Common myeloid progenitor, CD34-positive (primary cell): ENCODE measurements around the gene NRIP2.

Experiments
- CTCF ChIA-PET: fragments of 350-600 bp; sonication (Branson Sonifier 250); formaldehyde crosslinking; loops from one replicate; lab custom pipeline; 2021; ENCODE audit warnings: antibody characterized with exemption; lab: Charles Lee
- POLR2A ChIA-PET: fragments of 350-600 bp; sonication (Branson Sonifier 250); formaldehyde crosslinking; loops from one replicate; lab custom pipeline; 2021; ENCODE audit warnings: antibody characterized with exemption; lab: Charles Lee
- DNase-seq, 3 donors: peaks; one replicate each; pipeline versions ENCODE4 v3.0.0 to v3.0.0-alpha.2; 2013
- H3K27ac ChIP-seq, 2 experiments: 1 replicate in 1 of 2; 2 replicates in 1 of 2; pipeline ENCODE4 v1.7.0; 2013; ENCODE audit warnings: inconsistent platforms in 2 of 2, low read length in 2 of 2, mild to moderate bottlenecking in 2 of 2, low read depth in 1 of 2, moderate library complexity in 1 of 2; ENCODE audit not compliant: severe bottlenecking in 2 of 2, insufficient read depth in 1 of 2, poor library complexity in 1 of 2
- H3K27me3 ChIP-seq, 5 experiments: replicated peaks in 2 of 5; 1 replicate in 3 of 5; 2 replicates in 2 of 5; pipeline versions ENCODE4 v1.6.1 to v1.7.0; 2013; ENCODE audit warnings: low read length in 4 of 5, mild to moderate bottlenecking in 2 of 5, moderate library complexity in 2 of 5, inconsistent platforms in 1 of 5; ENCODE audit not compliant: insufficient read depth in 5 of 5, control insufficient read depth in 4 of 5
- H3K36me3 ChIP-seq, 4 experiments: 1 replicate in 2 of 4; 2 replicates in 2 of 4; pipeline versions ENCODE4 v1.6.1 to v1.7.0; 2013; ENCODE audit warnings: low read length in 3 of 4, control low read depth in 1 of 4, mild to moderate bottlenecking in 1 of 4; ENCODE audit not compliant: control insufficient read depth in 4 of 4, insufficient read depth in 4 of 4
- H3K4me1 ChIP-seq, 4 experiments: 1 replicate in 3 of 4; 2 replicates in 1 of 4; pipeline versions ENCODE4 v1.6.1 to v1.7.1; 2013; ENCODE audit warnings: low read length in 3 of 4, mild to moderate bottlenecking in 3 of 4, control low read depth in 1 of 4, inconsistent platforms in 1 of 4, moderate library complexity in 1 of 4; ENCODE audit not compliant: control insufficient read depth in 4 of 4, insufficient read depth in 4 of 4; ENCODE audit errors: control extremely low read depth in 1 of 4
- H3K4me3 ChIP-seq, 7 experiments: 1 replicate in 4 of 7; 2 replicates in 3 of 7; pipeline versions ENCODE4 v1.5.1 to v1.7.0; 2013; ENCODE audit warnings: mild to moderate bottlenecking in 7 of 7, low read length in 6 of 7, moderate library complexity in 6 of 7, inconsistent platforms in 2 of 7, low read depth in 2 of 7, control low read depth in 1 of 7; ENCODE audit not compliant: insufficient read depth in 4 of 7, control insufficient read depth in 1 of 7; ENCODE audit errors: extremely low read depth in 1 of 7
- H3K9me3 ChIP-seq, 5 experiments: 1 replicate in 4 of 5; 2 replicates in 1 of 5; pipeline versions ENCODE4 v1.6.1 to v1.7.1; 2013; ENCODE audit warnings: low read length in 4 of 5, mild to moderate bottlenecking in 2 of 5, inconsistent platforms in 1 of 5, low read depth in 1 of 5, moderate library complexity in 1 of 5; ENCODE audit not compliant: control insufficient read depth in 4 of 5, insufficient read depth in 2 of 5; ENCODE audit errors: control extremely low read depth in 1 of 5
- WGBS: methylation state at CpG from one replicate; pipeline ENCODE4 v1.1.5; 2013; ENCODE audit not compliant: insufficient coverage; 5-methylcytosine and 5-hydroxymethylcytosine counted together

Gene NRIP2

GRCh38 chr12:2794736-2795289 is 40.0 kb downstream of the NRIP2 start, which contains the start of gene FKBP4:
Gene FKBP4, plus strand, starts transcription at chr12:2794970. Its CDS starts 170 bp downstream, at chr12:2795140.
- CTCF ChIA-PET = interaction anchor here (1.4 to 3.8 kb wide), 4 partner anchors 10 to 112 kb away, joined by 4 to 18 read pairs (median 10); no protein-coding TSS in a partner anchor
- H3K27ac ChIP-seq = peak within 1 kb of the TSS in 1 of 2 experiments; percentile 38
- WGBS = 0% methylated on average over 45 of the region's 63 CpGs
- no peaks in the 10 kb centered on the region for H3K9me3 ChIP-seq
- peaks cover 11 to 31% (median 26%) of the 10 kb centered on the region in 4 experiments for H3K36me3 ChIP-seq
- H3K4me1 ChIP-seq = peaks cover 7 to 39% (median 34%) of the 10 kb centered on the region in 4 experiments
- DNase-seq = peak; percentile 85 to 89 (median 87)
- POLR2A ChIA-PET = interaction anchor here (0.6 kb wide), 1 partner anchor 1091 kb away, joined by 4 read pairs; no protein-coding TSS in a partner anchor
- peak within 1 kb of the TSS; percentile 62 to 87 (median 82) for H3K4me3 ChIP-seq
- H3K27me3 ChIP-seq = no peaks in the 10 kb centered on the region

GRCh38 chr12:2794191-2794735 is 40.6 kb downstream of the NRIP2 start:
- POLR2A ChIA-PET = interaction anchor here (0.6 kb wide), 1 partner anchor 1090 kb away, joined by 4 read pairs; no protein-coding TSS in a partner anchor
- H3K9me3 ChIP-seq = no peaks in the 10 kb centered on the region
- DNase-seq = peak in 2 of 3 donors; percentile 40 to 55

GRCh38 chr12:2793561-2793960 is 41.3 kb downstream of the NRIP2 start:
- CTCF ChIA-PET = interaction anchor here (1.4 to 2.9 kb wide), 3 partner anchors 9 to 110 kb away, joined by 4 to 15 read pairs (median 5); no protein-coding TSS in a partner anchor
- WGBS = 97% methylated on average over 9 of the region's 21 CpGs

More at GRCh38 chr12:2794191-2794735, 40.6 kb downstream of the NRIP2 start:
- peak overlapping the region in 1 of 2 experiments; percentile 32 for H3K27ac ChIP-seq
- no peaks in the 10 kb centered on the region for H3K27me3 ChIP-seq
- CTCF ChIA-PET = interaction anchor here (1.4 to 2.9 kb wide), 3 partner anchors 10 to 111 kb away, joined by 4 to 15 read pairs (median 5); no protein-coding TSS in a partner anchor
- H3K4me3 ChIP-seq = peak overlapping the region; percentile 62 to 87 (median 82)
- WGBS = 2% methylated on average over 27 of the region's 49 CpGs
- H3K4me1 ChIP-seq = peaks cover 7 to 39% (median 34%) of the 10 kb centered on the region in 4 experiments
- peaks cover 10 to 26% (median 20%) of the 10 kb centered on the region in 4 experiments for H3K36me3 ChIP-seq

DNA sequence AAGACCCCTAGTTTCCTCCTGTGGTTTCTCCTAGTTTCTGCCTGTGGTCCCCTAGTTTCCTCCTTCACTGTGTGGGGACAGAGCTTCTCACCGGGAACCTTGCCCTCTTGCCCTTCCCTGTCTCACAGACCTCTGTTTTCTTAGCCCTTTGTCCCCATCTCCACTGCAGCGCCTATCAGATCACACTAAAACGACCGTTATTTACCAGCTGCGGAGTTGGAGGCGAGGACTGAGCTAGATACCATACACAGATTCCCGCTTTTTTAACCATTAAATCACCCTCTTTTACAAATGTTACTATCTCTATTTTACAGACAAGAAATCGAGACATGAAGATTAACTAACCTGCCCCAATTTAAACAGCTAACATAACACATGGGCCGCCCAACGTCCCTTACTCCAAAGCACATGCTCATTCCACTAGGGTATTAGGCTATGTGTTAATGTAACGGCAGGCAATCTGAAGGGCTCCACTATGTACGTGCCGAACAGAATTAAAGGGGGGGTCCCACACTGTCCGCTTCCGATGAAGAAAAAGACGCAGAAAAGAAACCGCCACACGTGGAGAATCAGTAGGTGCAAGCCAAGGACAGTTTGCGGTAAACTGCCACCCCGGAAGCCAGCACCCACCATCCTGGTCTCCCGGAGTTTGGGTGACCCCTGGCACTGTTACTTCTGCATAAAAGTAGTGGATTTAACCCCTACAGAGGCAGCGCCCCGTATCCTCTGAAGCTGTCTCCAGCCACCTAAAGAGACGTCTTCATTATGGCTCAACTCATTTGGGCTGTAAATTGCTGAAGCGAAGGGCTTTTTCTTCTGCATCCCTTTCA is 41.9 kb downstream of the NRIP2 start:
- H3K9me3 ChIP-seq = no peaks in the 10 kb centered on the region
- no peak overlapping the region for H3K27ac ChIP-seq
- ChIA-PET CTCF (interaction anchor here (1.4 to 2.9 kb wide), 3 partner anchors 9 to 110 kb away, joined by 4 to 15 read pairs (median 5); no protein-coding TSS in a partner anchor), POLR2A (interaction anchor here (0.6 kb wide), 1 partner anchor 17 kb away, joined by 3 read pairs; no protein-coding TSS in a partner anchor)
- no peaks in the 10 kb centered on the region for H3K27me3 ChIP-seq
- 68% methylated on average over 23 of the region's 25 CpGs for WGBS
- peaks cover under 1 to 12% (median 9%) of the 10 kb centered on the region in 4 experiments for H3K36me3 ChIP-seq
- peaks cover 7 to 39% (median 34%) of the 10 kb centered on the region in 4 experiments for H3K4me1 ChIP-seq
- DNase-seq = no peak
- H3K4me3 ChIP-seq = no peak overlapping the region

More at GRCh38 chr12:2793561-2793960, 41.3 kb downstream of the NRIP2 start:
- Histone ChIP-seq H3K27me3 (no peaks in the 10 kb centered on the region), H3K4me1 (peaks cover 7 to 39% (median 34%) of the 10 kb centered on the region in 4 experiments), H3K27ac (no peak overlapping the region), H3K4me3 (peak overlapping the region in 3 of 7 experiments; percentile 82 to 85 (median 82)), H3K9me3 (no peaks in the 10 kb centered on the region), H3K36me3 (peaks cover 5 to 19% (median 15%) of the 10 kb centered on the region in 4 experiments)
- no peak for DNase-seq
- POLR2A ChIA-PET = no interaction called here

GRCh38 chr12:2791089-2791488 is 43.7 kb downstream of the NRIP2 start:
- H3K27ac ChIP-seq = no peak overlapping the region
- WGBS = 100% methylated on average over 2 of the region's 6 CpGs

GRCh38 chr12:2785017-2785416 is 49.8 kb downstream of the NRIP2 start:
- H3K9me3 ChIP-seq = no peaks in the 10 kb centered on the region
- no peak for DNase-seq
- peaks cover 0 to 12% (median 9%) of the 10 kb centered on the region in 4 experiments for H3K4me1 ChIP-seq
- no peaks in the 10 kb centered on the region for H3K36me3 ChIP-seq
- ChIA-PET CTCF (interaction anchor here (0.9 to 6.5 kb wide), 12 partner anchors 8 to 138 kb away, joined by 3 to 66 read pairs (median 12); no protein-coding TSS in a partner anchor), POLR2A (no interaction called here)
- no peak overlapping the region for H3K4me3 ChIP-seq
- H3K27me3 ChIP-seq = peaks cover 0 to 3% (median 0%) of the 10 kb centered on the region in 5 experiments
- WGBS = 86% methylated on average over 4 of the region's 5 CpGs
- H3K27ac ChIP-seq = no peak overlapping the region

More at GRCh38 chr12:2791089-2791488, 43.7 kb downstream of the NRIP2 start:
- Histone ChIP-seq H3K4me3 (no peak overlapping the region), H3K27me3 (no peaks in the 10 kb centered on the region), H3K9me3 (no peaks in the 10 kb centered on the region), H3K4me1 (peaks cover under 1 to 29% (median 25%) of the 10 kb centered on the region in 4 experiments), H3K36me3 (no peaks in the 10 kb centered on the region)
- no peak for DNase-seq
- POLR2A ChIA-PET = no interaction called here
- CTCF ChIA-PET = interaction anchor here (1.0 to 1.6 kb wide), 5 partner anchors 9 to 110 kb away, joined by 3 to 8 read pairs (median 4); no protein-coding TSS in a partner anchor
